GM18499 (cell line): Measurements from ENCODE around the gene DNMBP.
"Not testable (repeated sequence)": the region's sequence is repeated elsewhere in the genome, so short reads cannot be mapped to it uniquely, and the experiment has no call there.

Source experiments
- ATAC-seq: cut with Tn5 transposase; IDR thresholded peaks from one replicate; pipeline ENCODE4 v1.9.1; 2021; ENCODE audit warnings: moderate number of reproducible peaks; ENCODE audit not compliant: insufficient read depth, unreplicated experiment

DNMBP gene

GRCh38 chr10:99958806-99959205 is 50.9 kb downstream of the DNMBP start:
- ATAC-seq, result no peak

GRCh38 chr10:99958302-99958701 is 51.4 kb downstream of the DNMBP start:
- ATAC-seq, result no peak

- ATAC-seq, result not testable (repeated sequence)
Observed at GRCh38 chr10:99953510-99953909, 56.2 kb downstream of the DNMBP start.

GRCh38 chr10:99952799-99953198 is 56.9 kb downstream of the DNMBP start:
- ATAC-seq, result no peak

GRCh38 chr10:99946051-99946450 is 63.7 kb downstream of the DNMBP start:
- ATAC-seq, result not testable (repeated sequence)

- no peak for ATAC-seq
Observed at GRCh38 chr10:99945263-99945662, 64.5 kb downstream of the DNMBP start.

- no peak for ATAC-seq
Observed at GRCh38 chr10:99944860-99945259, 64.9 kb downstream of the DNMBP start.

GRCh38 chr10:99943908-99944307 is 65.8 kb downstream of the DNMBP start:
- ATAC-seq, result no peak

- no peak for ATAC-seq
Observed at GRCh38 chr10:99941942-99942820, 67.6 kb downstream of the DNMBP start.

GRCh38 chr10:99938563-99938962 is 71.2 kb downstream of the DNMBP start:
- peak; percentile 86 for ATAC-seq

GRCh38 chr10:99937630-99938029 is 72.1 kb downstream of the DNMBP start:
- no peak for ATAC-seq

- ATAC-seq, result not testable (repeated sequence)
Observed at GRCh38 chr10:99932203-99932957, 77.4 kb downstream of the DNMBP start.

- ATAC-seq, result no peak
Observed at GRCh38 chr10:99930731-99931550, 78.8 kb downstream of the DNMBP start.

- ATAC-seq, result no peak
Observed at GRCh38 chr10:99929360-99929759, 80.4 kb downstream of the DNMBP start.

- no peak for ATAC-seq
Observed at GRCh38 chr10:99927721-99928280, 81.9 kb downstream of the DNMBP start.

GRCh38 chr10:99926925-99927720 is 82.6 kb downstream of the DNMBP start:
- ATAC-seq, result no peak

GRCh38 chr10:99924451-99925255 is 85.1 kb downstream of the DNMBP start:
- no peak for ATAC-seq

GRCh38 chr10:99921948-99922347 is 87.8 kb downstream of the DNMBP start:
- no peak for ATAC-seq

GRCh38 chr10:99920901-99921300 is 88.8 kb downstream of the DNMBP start:
- ATAC-seq, result no peak
